ENCODE measurements around the gene PTPN4.
"Not testable (repeated sequence)": the region's sequence is repeated elsewhere in the genome, so short reads cannot be mapped to it uniquely, and the experiment has no call there.

The PTPN4 gene

DNA sequence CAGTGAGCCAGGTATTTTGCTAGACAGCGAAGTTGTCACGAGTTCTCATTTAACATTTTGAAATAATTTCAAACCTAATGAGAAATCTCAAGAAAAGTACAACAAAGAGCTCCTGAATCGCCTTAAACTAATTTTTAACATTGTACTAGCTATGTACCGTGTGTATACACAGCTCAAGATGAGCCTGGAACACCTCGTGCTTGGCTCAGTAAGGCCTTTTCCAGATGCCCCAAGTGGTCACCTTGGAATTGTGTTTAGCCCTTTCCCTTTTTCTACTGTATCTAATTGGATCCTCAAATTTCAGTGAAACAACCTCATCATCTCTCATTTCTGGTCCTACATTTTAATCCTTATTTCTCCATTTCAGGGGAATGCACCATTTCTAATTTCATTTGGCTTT, 7.2 kb downstream of the PTPN4 start:
- no peak for DNase-seq (ENCODE audit: low read depth)

GRCh38 chr2:119768742-119769141, 9.0 kb downstream of the PTPN4 start:
- no peak for DNase-seq (ENCODE audit: low read depth)

- no peak for DNase-seq (ENCODE audit: low read depth)
Measured at GRCh38 chr2:119769645-119770044, 9.9 kb downstream of the PTPN4 start.

DNA sequence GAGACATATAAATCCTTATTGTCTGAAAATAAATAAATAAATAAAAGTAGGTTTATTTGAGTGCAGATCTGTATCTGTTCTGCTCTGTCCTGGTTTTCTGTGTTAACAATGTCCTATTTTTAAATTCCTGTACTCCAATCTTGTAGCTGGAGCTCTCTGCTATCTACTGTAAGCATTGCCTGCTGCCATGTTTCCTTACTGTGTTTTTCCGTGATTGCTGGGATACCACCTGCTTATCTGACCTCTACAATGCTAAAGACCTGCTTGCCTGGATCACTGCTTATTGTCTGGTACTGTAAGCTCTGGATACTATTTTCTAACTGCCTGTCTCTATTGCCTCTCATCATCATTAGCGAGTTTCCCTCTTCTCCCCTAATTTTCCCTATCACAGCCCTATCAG, 11.6 kb downstream of the PTPN4 start:
- DNase-seq (ENCODE audit: low read depth), result no peak

DNA sequence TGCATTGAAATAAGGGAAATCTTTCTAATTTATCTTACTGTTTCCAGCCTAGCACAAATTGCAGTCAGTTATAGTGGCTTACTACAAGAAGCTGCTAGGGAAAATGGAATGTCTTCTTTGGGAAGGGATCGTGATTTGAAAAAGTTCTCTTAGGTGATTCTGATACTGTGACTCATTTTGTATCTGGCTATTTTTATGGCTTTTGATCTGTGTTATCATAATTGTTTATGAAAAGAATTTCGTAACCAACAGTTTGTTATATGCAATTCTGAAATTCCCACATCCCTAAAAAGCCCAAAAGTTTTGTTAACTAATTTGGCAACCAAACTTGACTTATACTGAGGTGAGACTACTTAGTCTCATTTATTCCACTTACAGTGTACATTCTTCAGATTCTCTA, 12.4 kb downstream of the PTPN4 start:
- no peak for DNase-seq (ENCODE audit: low read depth)

DNA sequence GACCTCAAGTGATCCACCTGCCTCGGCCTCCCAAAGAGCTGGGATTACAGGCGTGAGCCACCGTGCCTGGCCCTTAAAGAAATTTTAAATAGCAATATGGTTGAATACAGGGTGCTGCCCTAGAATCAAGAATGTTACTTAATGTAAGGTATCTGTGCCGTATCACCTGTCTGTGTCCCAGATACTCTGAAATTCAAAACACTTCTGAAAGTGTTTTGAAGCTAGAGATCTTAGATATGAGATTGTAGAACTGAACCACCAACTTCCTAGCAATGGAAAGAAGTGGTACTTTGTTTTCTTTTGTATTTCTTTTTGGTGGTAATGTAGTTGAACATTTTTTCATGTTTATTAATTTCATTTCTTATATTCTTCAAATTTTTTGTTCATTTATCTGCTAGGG, 13.0 kb downstream of the PTPN4 start:
- no peak for DNase-seq (ENCODE audit: low read depth)

GRCh38 chr2:119774026-119774425, 14.3 kb downstream of the PTPN4 start:
- no peak for DNase-seq (ENCODE audit: low read depth)

GRCh38 chr2:119775102-119775501, 15.4 kb downstream of the PTPN4 start:
- no peak for DNase-seq (ENCODE audit: low read depth)

GRCh38 chr2:119782308-119783027, 22.7 kb downstream of the PTPN4 start:
- DNase-seq (ENCODE audit: low read depth), result no peak

GRCh38 chr2:119784876-119785275, 25.2 kb downstream of the PTPN4 start:
- no peak for DNase-seq (ENCODE audit: low read depth)

- no peak for DNase-seq (ENCODE audit: low read depth)
Measured at GRCh38 chr2:119786295-119786694, 26.6 kb downstream of the PTPN4 start.

DNA sequence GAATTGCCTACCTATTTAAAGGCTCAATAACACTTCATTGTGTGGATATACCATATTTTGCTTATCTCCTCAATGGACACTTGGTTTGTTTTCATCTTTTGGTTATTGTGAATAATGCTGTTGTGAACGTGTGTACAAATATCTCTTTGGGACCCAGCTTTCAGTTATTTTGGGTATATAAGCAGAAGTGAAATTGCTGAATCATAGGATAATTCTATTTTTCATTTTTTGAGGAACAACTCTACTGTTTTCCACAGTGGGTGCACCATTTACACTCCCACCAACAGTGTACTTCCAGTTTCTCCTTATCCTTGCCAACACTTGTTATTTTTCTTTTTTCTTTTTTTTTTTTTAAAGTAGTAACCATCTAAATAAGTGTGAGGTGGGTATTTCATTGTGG, 29.0 kb downstream of the PTPN4 start:
- no peak for DNase-seq (ENCODE audit: low read depth)

DNA sequence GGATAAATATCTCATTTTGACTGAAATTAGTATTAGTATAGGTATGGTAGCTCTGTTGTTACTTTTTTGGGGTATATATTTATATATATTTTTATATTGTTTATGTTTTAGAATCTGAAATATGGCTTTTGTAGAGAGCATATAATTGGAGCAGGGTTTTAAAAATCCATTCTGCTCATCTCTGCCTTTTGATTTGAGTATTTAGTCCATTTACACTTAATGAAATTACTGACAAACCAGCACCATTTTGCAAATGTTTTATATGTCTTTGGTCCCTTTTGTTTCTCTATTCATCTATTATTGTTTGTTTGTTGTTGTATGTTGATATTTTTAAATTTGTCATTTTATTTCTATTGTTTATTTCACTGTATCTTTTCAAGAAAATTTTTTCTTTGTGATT, 30.7 kb downstream of the PTPN4 start:
- DNase-seq (ENCODE audit: low read depth), result no peak

- no peak for DNase-seq (ENCODE audit: low read depth)
Measured at GRCh38 chr2:119792907-119793312, 33.2 kb downstream of the PTPN4 start.

DNA sequence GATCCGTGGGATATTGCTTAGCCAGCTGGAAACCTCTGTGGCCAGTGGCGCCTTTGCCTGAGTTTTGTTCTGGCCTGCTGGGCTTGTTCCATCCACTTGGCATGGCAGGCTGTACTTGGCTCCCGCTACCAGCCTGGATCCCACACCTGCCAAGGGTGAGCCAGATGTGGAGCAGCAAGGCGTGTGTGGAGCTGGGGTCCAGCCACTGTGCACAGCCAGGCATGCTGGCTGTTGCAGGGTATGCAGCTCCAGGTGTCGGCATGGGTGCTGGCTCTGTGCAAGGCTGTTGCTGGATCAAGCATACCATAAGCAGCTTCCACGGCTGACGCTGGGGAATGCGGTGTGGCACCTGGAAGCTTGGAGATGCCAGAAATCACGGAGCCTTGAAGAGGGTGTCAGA, 34.5 kb downstream of the PTPN4 start:
- DNase-seq (ENCODE audit: low read depth), result no peak

DNA sequence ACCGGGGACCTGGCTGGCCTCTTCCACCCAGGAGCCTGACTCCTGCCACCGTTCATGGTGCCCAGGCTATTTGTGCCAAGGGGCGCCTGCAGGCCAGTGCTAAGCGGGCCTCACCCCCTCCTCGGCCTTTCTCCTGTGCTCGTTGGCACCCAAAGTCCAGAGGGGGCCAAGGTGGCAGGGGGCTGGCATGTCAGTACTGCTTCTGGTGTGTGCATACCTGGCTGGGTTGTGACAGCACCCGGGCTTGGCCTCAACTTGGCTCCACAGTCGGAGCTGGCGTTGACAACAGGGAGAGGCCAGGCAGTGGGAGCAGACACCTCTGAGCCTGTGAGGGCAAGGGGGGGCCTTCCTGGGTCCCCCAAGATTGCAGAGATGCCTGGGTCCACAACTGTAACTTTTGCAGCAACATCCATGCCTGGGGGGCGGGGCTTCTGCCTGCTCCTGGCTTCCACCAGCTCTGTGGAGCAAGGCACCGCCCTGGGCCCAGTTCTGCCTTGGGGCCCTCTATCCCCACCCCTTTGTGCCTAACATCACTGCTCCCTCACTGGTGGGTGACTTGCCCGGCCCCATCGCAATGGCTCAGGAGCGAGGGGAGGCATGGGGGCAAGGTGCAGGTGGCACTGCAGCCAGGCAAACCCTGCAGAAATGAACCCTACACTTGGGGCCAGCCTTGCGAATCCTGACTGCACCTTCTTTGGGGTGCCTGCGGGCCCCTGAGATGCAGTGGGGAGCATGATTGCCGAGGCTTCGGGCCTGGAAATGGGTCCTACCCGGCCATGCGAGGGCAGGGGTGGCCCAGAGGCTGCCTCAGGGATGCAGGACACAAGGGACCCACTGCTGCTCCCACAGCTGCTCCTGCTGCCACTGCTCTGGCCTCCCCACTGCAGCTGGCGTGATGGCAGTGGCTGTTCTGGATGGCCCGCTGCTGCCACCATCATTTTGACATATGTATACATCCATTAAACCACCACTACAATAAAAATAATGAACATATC, 35.9 kb downstream of the PTPN4 start:
- DNase-seq (ENCODE audit: low read depth), result no peak

GRCh38 chr2:119800376-119800902, 40.7 kb downstream of the PTPN4 start:
- no peak for DNase-seq (ENCODE audit: low read depth)

DNA sequence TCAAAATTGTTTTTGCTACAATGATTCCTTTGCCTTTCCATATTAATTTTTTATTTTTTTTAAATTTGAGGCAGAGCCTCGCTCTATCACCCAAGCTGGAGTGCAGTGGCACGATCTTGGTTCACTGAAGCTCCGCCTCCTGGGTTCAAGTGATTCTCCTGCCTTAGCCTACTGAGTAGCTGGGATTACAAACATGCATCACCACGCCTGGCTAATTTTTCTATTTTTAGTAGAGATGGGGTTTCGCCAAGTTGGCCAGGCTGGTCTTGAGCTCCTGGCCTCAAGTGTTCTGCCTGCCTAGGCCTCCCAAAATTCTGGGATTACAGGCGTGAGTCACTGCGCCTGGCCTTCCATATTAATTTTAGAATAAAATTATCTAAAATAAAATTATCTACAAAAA, 41.3 kb downstream of the PTPN4 start:
- no peak for DNase-seq (ENCODE audit: low read depth)

- DNase-seq (ENCODE audit: low read depth), result not testable (repeated sequence)
Measured at GRCh38 chr2:119801989-119802388, 42.3 kb downstream of the PTPN4 start.

- DNase-seq (ENCODE audit: low read depth), result no peak
Measured at GRCh38 chr2:119803101-119803500, 43.4 kb downstream of the PTPN4 start.

DNA sequence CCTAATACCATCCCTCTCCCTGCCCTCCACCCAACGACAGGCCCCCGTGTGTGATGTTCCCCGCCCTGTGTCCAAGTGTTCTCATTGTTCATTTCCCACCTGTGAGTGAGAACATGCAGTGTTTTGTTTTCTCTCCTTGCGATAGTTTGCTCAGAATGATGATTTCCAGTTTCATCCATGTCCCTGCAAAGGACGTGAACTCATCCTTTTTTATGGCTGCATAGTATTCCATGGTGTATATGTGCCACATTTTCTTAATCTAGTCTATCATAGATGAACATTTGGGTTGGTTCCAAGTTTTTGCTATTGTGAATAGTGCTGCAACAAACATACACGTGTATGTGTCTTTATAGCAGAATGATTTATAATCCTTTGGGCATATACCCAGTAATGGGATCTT, 44.7 kb downstream of the PTPN4 start:
- DNase-seq (ENCODE audit: low read depth), result not testable (repeated sequence)

DNA sequence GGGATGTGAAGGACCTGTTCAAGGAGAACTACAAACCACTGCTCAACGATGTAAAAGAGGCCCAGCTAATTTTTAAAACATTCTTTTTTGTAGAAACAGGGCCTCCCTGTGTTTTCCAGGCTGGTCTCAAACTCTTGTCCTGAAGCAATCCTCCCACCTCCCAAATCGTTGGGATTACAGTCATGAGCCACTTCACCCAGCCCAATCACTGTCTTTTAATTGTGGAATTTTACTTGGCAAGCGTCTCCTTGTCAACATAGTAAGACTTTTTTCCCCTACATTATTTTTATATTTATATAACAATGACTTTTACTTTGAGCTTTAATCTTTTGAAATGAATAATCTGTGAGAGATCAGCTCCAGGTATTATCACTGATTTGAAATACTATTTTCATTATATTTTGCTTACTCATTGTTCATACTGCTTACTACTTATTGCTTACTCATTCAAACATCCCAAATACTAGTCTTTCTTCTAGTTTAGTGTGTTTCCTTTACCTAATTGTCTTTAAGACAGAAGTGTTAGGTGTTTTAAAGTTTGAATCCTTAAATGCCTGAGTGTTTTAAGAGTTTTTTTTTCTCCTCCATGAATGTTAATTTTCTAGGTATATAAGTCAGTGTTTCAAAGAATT, 48.9 kb downstream of the PTPN4 start:
- DNase-seq (ENCODE audit: low read depth), result no peak
